Activated T-cell treated with anti-CD3 and anti-CD28 coated beads, Interleukin-2, amount 50 U/mL, for 72 hours (primary cell): Measurements from ENCODE around the gene CCDC167. TPM values are rescaled to one million over a fixed set of nuclear protein-coding genes. Genes with fewer than 3 reads are reported as not detected.

Experiments
- ATAC-seq, 2 donors: fragments of 150-1000 bp; cut with Tn5 transposase; replicated peaks in 1 of 2; 2 replicates each; pipeline ENCODE4 v1.10.0; 2021; ENCODE audit warnings: moderate library complexity in 2 of 2, mild to moderate bottlenecking in 1 of 2
- DNase-seq, 2 donors: peaks; one replicate each; pipeline ENCODE4 v3.0.0; 2021 to 2022; ENCODE audit warnings: mixed read lengths in 1 of 2
- H3K27ac Mint-ChIP-seq: one replicate; pipeline ENCODE4 v1.8.0; 2022; ENCODE audit warnings: mild to moderate bottlenecking, moderate library complexity, mixed read lengths
- H3K27me3 Mint-ChIP-seq: one replicate; pipeline ENCODE4 v1.8.0; 2022; ENCODE audit warnings: low read depth, mixed read lengths
- H3K36me3 Mint-ChIP-seq, 2 donors: one replicate each; pipeline ENCODE4 v1.8.0; 2022; ENCODE audit warnings: mixed read lengths in 2 of 2, mild to moderate bottlenecking in 1 of 2; ENCODE audit not compliant: insufficient read depth in 2 of 2
- H3K4me1 Mint-ChIP-seq: one replicate; pipeline ENCODE4 v1.8.0; 2022; ENCODE audit warnings: low read depth, mixed read lengths
- H3K4me3 Mint-ChIP-seq, 2 donors: one replicate each; pipeline ENCODE4 v1.8.0; 2022; ENCODE audit warnings: mild to moderate bottlenecking in 2 of 2, mixed read lengths in 2 of 2, moderate library complexity in 2 of 2
- H3K9me3 Mint-ChIP-seq, 2 donors: one replicate each; pipeline ENCODE4 v1.8.0; 2022; ENCODE audit warnings: mixed read lengths in 2 of 2
- total RNA-seq, 2 donors: library from RNA; stranded (reverse); gene quantifications; one replicate each; pipeline ENCODE4 v1.2.3, GENCODE V29; 2022

Gene CCDC167
- total RNA-seq, 2 donors from 2014 or later, result 32.2 to 36.4 TPM

DNA sequence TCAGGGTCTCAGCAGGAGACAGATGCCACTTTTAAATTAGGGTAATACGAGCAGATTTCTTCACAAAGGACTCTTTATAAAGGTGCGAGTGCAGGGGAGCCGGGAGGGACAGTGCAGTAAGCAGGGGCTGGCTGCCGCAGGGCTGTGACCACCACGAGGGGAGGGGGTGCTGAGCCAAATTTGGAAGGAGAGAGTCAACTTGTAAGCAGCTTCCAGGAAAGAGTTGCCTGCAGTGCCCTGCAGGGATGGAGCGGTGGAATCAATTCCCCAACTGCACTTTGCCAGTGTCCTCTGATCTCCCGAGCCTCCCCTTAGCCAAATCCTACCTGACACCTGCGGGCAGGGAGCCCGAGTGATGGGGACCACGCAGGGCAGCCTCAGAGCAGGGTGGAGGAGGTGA lies 13.9 kb upstream of the CCDC167 start:
- no peak for ATAC-seq
- Mint-ChIP-seq H3K4me3 (peak overlapping the region in 1 of 2 donors; percentile 44), H3K4me1 (peaks cover 83% of the 10 kb centered on the region), H3K36me3 (peaks cover 0 to 2% of the 10 kb centered on the region in 2 donors), H3K27ac (peak overlapping the region; percentile 12), H3K9me3 (peaks cover 0 to 2% of the 10 kb centered on the region in 2 donors), H3K27me3 (peaks cover 3% of the 10 kb centered on the region)
- DNase-seq, result no peak

DNA sequence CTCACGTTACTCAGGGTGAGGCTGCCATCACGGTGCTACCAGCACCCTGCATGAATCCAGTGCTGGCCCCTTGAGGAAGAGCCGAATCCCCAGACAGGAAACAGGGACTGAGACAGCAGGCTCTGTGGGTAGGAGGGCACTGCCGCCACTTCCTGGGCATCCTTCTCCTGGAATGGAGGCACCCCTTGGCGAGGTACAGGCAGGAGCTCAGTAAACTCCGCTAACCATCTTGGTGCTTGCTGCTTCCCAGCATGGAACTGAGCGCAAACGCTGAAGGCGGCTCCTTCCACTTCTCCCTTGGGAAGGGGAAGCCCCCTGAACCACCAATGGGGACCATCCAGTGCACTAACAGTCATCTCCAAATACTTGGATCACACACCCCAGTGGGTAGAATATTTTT lies 13.5 kb upstream of the CCDC167 start:
- no peaks in the 10 kb centered on the region for H3K27me3 Mint-ChIP-seq
- H3K27ac Mint-ChIP-seq, result peak overlapping the region; percentile 12
- no peak for DNase-seq
- ATAC-seq, result no peak
- H3K4me3 Mint-ChIP-seq, result no peak overlapping the region
- H3K36me3 Mint-ChIP-seq, result peaks cover 0 to 2% of the 10 kb centered on the region in 2 donors
- H3K4me1 Mint-ChIP-seq, result peaks cover 83% of the 10 kb centered on the region
- peaks cover 0 to 2% of the 10 kb centered on the region in 2 donors for H3K9me3 Mint-ChIP-seq

DNA sequence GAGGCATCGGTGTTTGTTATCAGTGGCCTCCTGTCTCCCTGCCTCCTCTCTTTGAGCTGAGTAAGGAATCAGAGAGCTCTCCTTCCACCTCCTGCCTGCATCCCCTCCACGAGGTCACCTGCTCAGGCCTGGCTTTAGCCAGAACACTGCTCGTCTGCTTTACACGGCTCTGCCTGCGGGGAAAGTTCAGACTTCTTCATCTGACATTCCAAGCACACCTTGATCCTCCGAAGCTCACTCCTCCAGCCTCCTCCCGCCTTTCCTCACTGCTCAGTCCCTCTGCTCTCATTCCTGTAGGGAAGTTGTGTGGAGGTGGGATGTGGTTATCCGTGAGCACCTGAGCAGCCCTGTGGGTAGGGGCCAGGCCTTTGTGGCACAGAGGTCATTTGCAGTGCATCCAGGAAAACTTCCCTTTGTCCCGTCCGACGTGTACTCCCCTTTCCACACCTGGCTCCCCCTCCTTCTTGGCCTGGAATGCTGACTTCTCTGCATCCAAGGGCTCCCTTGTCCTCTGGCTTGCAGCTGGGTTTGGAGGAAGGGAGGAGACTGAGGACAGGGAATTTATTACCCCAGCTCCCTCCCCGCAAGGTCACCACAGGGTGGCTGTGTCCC lies 12.8 kb upstream of the CCDC167 start:
- peaks cover 81% of the 10 kb centered on the region for H3K4me1 Mint-ChIP-seq
- H3K27ac Mint-ChIP-seq, result no peak overlapping the region
- peaks cover 0 to 2% of the 10 kb centered on the region in 2 donors for H3K9me3 Mint-ChIP-seq
- H3K27me3 Mint-ChIP-seq, result no peaks in the 10 kb centered on the region
- ATAC-seq, result no peak
- DNase-seq, result no peak
- peaks cover 0 to 2% of the 10 kb centered on the region in 2 donors for H3K36me3 Mint-ChIP-seq
- no peak overlapping the region for H3K4me3 Mint-ChIP-seq

DNA sequence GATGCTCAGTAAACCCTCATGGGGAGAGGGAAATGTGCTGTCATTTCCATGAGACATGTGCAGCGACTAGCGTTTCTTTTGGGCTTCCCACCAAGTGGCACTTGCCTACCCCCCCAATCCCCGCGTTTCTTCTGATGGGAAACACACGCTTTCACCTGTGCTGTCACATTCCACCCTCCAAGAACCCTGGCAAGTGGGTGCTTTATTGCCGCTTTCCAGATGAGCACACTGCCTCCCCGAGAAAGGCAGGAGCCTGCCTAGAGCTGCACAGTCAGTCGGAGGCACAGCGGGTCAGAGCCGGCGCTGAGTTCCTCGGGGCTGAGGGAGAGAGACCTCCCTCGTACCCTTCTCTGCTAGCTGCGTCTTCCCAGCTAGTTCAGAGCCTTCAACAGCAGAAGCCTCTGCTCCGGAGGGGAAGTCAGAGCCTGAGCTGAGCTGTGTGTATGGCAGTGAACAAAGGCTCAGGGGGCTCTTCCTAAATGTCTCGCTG lies 12.3 kb upstream of the CCDC167 start:
- H3K4me1 Mint-ChIP-seq, result peaks cover 80% of the 10 kb centered on the region
- ATAC-seq (no peak), DNase-seq (no peak)
- H3K27ac Mint-ChIP-seq, result no peak overlapping the region
- no peak overlapping the region for H3K4me3 Mint-ChIP-seq
- H3K27me3 Mint-ChIP-seq, result no peaks in the 10 kb centered on the region
- H3K36me3 Mint-ChIP-seq, result peaks cover 0 to 2% of the 10 kb centered on the region in 2 donors
- peaks cover 0 to 2% of the 10 kb centered on the region in 2 donors for H3K9me3 Mint-ChIP-seq

DNA sequence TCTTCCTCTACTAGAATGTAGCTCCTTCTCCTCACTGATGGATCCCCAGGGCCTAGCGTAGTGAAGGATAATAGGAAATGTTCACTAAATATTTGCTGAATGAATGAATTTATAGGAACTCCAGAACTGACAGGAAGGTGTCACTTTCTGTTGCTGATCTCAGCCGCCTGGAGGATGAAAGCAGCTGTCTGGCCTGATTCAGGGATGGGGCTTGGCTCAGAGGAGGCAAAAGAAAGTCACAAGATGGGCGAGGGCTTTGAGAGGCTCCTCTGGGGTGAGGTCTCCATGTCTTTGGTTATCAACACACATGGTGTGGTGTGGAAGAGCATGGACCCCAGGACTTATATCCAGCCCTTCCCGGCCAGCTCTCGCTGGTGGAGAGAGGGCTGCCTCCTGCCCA lies 11.5 kb upstream of the CCDC167 start:
- peaks cover 0 to 2% of the 10 kb centered on the region in 2 donors for H3K36me3 Mint-ChIP-seq

DNA sequence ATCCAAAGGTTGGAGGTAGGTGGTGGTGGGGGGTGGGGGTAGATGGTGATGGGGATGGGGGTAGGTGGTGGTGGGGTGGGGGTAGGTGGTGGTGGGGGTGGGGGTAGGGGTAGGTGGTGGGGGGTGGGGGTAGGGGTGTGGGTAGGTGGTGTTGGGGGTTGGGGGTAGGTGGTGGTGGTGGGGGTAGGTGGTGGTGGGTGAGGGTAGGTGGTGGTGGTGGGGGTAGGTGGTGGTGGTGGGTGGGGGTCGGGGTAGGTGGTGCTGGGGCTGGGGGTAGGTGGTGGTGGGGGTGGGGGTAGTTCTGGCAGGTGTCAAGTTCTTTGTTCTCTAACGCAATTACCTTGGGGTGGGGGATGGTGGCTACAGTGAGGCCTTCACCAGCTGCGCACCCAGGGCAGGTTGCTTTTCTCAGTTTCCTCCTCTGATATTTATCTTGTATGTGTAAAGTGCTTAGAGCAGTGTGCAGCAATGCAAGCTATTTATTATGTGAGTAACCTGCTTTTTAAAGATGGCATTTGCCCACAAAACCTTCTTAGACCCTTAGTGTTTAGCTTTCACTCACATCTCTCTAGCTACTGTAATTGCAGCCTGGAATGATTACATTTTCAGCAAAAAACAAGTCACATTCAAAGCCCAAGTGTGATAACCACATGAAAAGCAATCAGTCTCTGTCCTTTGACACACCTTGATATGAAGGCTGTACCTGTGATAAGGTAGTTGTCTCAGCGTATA lies 8.2 kb upstream of the CCDC167 start:
- Mint-ChIP-seq H3K27ac (peak overlapping the region; percentile 80), H3K27me3 (no peaks in the 10 kb centered on the region), H3K36me3 (no peaks in the 10 kb centered on the region), H3K4me1 (peaks cover 69% of the 10 kb centered on the region), H3K9me3 (peaks cover 0 to 2% of the 10 kb centered on the region in 2 donors), H3K4me3 (peak overlapping the region; percentile 25 to 61)
- ATAC-seq, result peak; percentile 82 to 84
- DNase-seq, result peak; percentile 40 to 56

More for the DNA sequence above, 11.5 kb upstream of the CCDC167 start:
- H3K9me3 Mint-ChIP-seq, result peaks cover 0 to 2% of the 10 kb centered on the region in 2 donors
- H3K4me3 Mint-ChIP-seq, result no peak overlapping the region
- H3K27ac Mint-ChIP-seq, result no peak overlapping the region
- H3K27me3 Mint-ChIP-seq, result no peaks in the 10 kb centered on the region
- DNase-seq (no peak), ATAC-seq (no peak)
- peaks cover 76% of the 10 kb centered on the region for H3K4me1 Mint-ChIP-seq

DNA sequence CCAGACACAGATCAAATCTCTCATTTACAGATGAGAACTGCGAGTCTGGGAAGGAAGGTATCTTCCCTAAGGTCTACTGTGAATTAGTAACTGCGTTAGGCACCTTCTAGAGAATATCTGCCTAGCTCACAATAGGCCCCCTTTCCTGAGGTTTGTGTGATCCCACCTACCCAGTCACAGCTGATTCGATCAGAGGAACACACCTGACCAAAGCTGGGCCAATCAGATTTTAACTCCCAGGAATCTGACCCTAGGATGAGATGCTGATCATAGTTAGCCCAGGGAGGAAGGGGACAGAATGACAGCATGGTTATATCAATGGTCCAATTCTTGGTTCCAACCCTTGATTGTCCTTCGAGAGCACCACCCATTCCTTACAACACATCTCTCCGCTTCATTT lies 7.4 kb upstream of the CCDC167 start:
- no peak for DNase-seq
- Mint-ChIP-seq H3K4me3 (no peak overlapping the region), H3K4me1 (peaks cover 72% of the 10 kb centered on the region), H3K36me3 (no peaks in the 10 kb centered on the region), H3K27ac (peak overlapping the region; percentile 32), H3K9me3 (peaks cover 0 to 2% of the 10 kb centered on the region in 2 donors), H3K27me3 (no peaks in the 10 kb centered on the region)
- ATAC-seq, result no peak

DNA sequence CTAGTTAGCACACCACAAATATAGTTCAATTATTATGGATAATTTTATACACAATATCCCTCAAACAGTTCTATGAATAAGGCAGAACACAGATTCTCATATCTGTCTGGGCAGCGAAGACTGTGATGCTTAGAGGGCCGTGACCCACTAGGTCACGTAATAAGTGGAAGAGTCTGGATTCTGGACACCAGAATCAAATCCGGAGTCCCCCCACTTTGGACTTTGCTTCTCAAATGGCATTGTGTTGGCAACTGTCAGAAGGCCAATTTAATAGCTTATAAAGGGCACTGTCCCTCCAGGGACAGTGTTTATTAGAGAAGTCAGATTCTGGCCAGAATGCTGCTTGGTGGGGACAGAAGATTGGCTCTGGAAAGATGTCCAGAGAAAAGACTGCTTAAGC lies 6.8 kb upstream of the CCDC167 start:
- ATAC-seq (no peak), DNase-seq (no peak)
- H3K4me3 Mint-ChIP-seq, result no peak overlapping the region
- H3K27me3 Mint-ChIP-seq, result no peaks in the 10 kb centered on the region
- no peaks in the 10 kb centered on the region for H3K36me3 Mint-ChIP-seq
- peaks cover 0 to 2% of the 10 kb centered on the region in 2 donors for H3K9me3 Mint-ChIP-seq
- H3K4me1 Mint-ChIP-seq, result peaks cover 74% of the 10 kb centered on the region
- no peak overlapping the region for H3K27ac Mint-ChIP-seq

DNA sequence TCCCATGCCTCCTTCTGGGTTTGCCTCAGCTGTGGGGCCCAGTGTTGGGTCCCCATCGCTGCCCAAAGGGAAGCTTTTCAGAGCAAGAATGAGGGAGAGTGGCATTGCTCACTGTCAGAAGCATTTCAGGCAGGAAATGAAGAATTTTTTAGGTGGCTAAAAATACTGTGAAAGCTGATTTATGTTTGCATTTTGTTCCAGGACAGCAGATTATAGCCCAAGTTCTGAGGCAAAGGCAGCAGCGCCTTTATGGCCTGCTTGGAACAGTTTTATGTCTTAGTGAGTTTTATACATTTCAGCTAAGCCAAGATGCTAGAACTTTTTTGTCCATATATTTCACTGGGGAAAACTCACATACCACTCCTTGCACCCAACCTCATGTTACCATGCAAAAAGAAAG lies 4.3 kb upstream of the CCDC167 start:
- Mint-ChIP-seq H3K4me1 (peaks cover 84% of the 10 kb centered on the region), H3K9me3 (no peaks in the 10 kb centered on the region), H3K36me3 (peaks cover 3 to 4% of the 10 kb centered on the region in 2 donors), H3K4me3 (peak overlapping the region; percentile 67 to 88), H3K27me3 (no peaks in the 10 kb centered on the region), H3K27ac (no peak overlapping the region)
- ATAC-seq, result no peak
- DNase-seq, result no peak

DNA sequence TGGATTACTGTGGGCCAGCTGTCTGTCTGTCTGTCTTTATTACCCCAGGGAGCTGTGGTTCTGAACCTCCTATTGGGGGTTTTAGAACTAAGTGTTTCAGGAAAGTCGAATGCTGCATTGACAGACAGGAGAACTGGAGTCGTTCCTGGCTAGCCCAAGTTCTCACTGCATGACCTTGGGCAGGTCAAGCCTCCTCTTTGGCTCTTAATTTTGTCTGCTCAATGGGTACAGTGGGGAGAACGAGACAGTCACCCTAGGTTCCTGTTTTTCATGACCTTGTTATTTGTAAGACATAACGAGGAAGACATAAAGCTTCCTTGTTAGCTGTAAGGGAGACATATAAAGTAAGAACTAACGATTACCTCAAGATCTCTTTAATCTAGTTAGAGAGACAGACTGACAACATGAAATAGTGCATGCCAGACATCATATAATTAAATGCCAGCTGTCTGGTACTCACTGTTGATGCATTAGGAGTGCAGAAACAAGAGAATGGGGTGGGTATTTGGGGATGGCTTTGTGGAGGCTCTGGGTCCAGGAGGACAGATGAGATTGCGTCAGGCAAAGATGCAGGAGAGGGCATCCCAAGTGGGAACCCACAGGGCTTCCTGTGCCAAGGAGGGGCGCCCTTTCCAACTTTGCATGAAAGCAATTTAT lies 3.7 kb upstream of the CCDC167 start:
- H3K27ac Mint-ChIP-seq, result peak overlapping the region; percentile 98
- no peak for DNase-seq
- no peaks in the 10 kb centered on the region for H3K9me3 Mint-ChIP-seq
- H3K4me1 Mint-ChIP-seq, result peaks cover 84% of the 10 kb centered on the region
- peak overlapping the region; percentile 67 to 88 for H3K4me3 Mint-ChIP-seq
- peaks cover 3 to 4% of the 10 kb centered on the region in 2 donors for H3K36me3 Mint-ChIP-seq
- no peak for ATAC-seq
- H3K27me3 Mint-ChIP-seq, result no peaks in the 10 kb centered on the region

DNA sequence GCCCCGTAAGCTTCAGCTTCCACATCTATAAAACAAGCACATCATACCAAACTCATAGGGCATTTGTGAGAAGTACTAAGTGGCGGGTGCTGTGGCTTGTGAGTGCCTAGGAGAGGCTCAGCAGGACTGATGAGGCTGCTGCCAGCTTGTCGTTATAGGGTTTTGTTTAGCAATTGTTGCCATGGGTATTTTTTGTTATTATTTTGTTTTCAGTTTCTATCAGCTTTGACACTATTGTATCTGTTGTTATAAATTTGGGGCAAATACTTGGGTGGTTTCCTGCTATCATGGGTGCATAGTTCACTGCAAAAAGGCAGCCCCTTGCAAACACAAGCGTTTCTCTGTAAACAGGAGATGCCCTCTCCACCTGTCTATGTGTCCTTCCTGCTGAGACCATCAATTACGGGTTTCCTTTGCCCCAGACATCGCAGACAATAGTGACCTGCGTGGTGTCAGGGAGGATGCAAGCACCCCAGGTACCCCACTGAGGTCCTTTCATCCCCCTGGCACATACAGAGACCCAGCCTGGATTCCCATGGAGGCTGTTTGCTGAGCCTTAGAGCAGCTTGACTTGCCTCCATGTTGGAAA lies 3.1 kb upstream of the CCDC167 start:
- Mint-ChIP-seq H3K27me3 (no peaks in the 10 kb centered on the region), H3K27ac (peak overlapping the region; percentile 98), H3K9me3 (no peaks in the 10 kb centered on the region), H3K4me1 (peaks cover 84% of the 10 kb centered on the region), H3K4me3 (peak overlapping the region; percentile 67 to 88), H3K36me3 (peaks cover 3 to 4% of the 10 kb centered on the region in 2 donors)
- peak; percentile 54 to 61 for ATAC-seq
- peak; percentile 48 to 61 for DNase-seq

DNA sequence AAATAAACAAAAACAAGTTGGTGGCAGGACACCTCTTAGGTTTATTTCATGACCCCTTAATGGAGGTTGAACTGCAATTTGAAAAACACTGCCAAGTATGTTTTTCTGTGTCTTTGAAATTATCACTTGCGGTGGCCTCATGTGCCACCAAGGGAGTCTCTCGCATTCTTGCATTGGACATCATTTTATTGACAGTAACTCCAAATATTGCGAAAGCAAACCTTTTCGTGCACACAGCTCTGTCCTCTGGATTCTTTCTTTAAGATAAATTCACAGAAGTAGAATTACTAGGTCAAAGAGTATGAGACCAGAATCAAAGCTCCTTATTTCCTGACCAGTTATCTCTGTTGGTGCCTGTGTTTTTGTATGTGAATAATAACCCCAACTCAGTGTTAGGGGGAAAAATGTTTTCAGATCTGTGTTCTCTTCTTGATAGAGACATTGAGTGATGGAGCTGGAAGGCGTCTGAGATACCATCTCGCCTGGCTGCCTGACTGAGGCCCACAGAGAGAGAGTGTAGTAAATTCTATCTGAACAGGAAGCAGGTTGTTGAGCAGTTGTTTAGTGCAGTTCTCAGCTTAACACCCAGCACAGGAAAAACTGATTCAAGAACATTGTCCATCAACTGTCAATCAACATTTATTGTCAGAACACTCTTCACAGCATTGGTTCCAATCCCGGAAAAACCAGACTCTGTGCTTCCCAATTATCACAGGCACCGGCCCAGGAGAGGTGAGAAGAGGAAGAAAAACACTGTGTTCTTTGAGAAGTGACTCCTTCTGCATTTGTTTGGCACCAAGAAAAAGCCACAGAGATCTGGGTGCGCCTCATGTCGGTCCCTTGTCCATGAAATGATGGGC lies 2.2 kb upstream of the CCDC167 start:
- Mint-ChIP-seq H3K4me3 (peak overlapping the region; percentile 67 to 88), H3K4me1 (peaks cover 87% of the 10 kb centered on the region), H3K36me3 (peaks cover 3 to 5% of the 10 kb centered on the region in 2 donors), H3K27me3 (no peaks in the 10 kb centered on the region), H3K27ac (peak overlapping the region; percentile 98), H3K9me3 (no peaks in the 10 kb centered on the region)
- DNase-seq (no peak), ATAC-seq (peak in 1 of 2 donors; percentile 22)
